Activated CD8-positive, alpha-beta T cell treated with anti-CD3 and anti-CD28 coated beads for 36 hours (primary cell): ENCODE data around the gene RXRA. TPM values are rescaled to one million over a fixed set of nuclear protein-coding genes. Genes with fewer than 3 reads are reported as not detected.

Source experiments
- ATAC-seq: fragments of 200-7000 bp; cut with Tn5 transposase; one replicate; pipeline ENCODE4 v1.10.0; 2021; ENCODE audit warnings: mild to moderate bottlenecking, moderate library complexity
- CTCF ChIA-PET: fragments of 350-600 bp; sonication (Branson Sonifier 250); formaldehyde crosslinking; loops from one replicate; lab custom pipeline; 2021; ENCODE audit warnings: antibody characterized with exemption; lab: Charles Lee
- POLR2A ChIA-PET: fragments of 350-600 bp; sonication (Branson Sonifier 250); formaldehyde crosslinking; loops from one replicate; lab custom pipeline; 2021; ENCODE audit warnings: antibody characterized with exemption; lab: Charles Lee
- DNase-seq: peaks from one replicate; pipeline ENCODE4 v3.0.0-alpha.2; 2020
- H3K27ac Mint-ChIP-seq: one replicate; pipeline ENCODE4 v1.8.0; 2021; ENCODE audit warnings: mild to moderate bottlenecking, mixed read lengths
- H3K27me3 Mint-ChIP-seq: one replicate; pipeline ENCODE4 v1.8.0; 2021; ENCODE audit warnings: mixed read lengths
- H3K36me3 Mint-ChIP-seq: one replicate; pipeline ENCODE4 v1.8.0; 2021; ENCODE audit warnings: low read depth, mixed read lengths
- H3K4me1 Mint-ChIP-seq: one replicate; pipeline ENCODE4 v1.8.0; 2021; ENCODE audit warnings: low read depth, mixed read lengths
- H3K4me3 Mint-ChIP-seq: one replicate; pipeline ENCODE4 v1.8.0; 2021; ENCODE audit warnings: mild to moderate bottlenecking, moderate library complexity, mixed read lengths
- H3K9me3 Mint-ChIP-seq: one replicate; pipeline ENCODE4 v1.8.0; 2021; ENCODE audit warnings: mixed read lengths
- intact Hi-C: fragments of 100-400 bp; cut with micrococcal nuclease; formaldehyde crosslinking; loops from one replicate; pipeline ENCODE4 v1.10.0; 2022
- total RNA-seq, 2 experiments: library from RNA; stranded (reverse); gene quantifications; one replicate each; pipeline ENCODE4 v1.2.3, GENCODE V29; 2021
- TF ChIP-seq, protein P1 (sequence below): fragments of 200-600 bp; IDR thresholded peaks from one replicate; pipeline ENCODE4 v1.8.0; 2022; ENCODE audit warnings: antibody characterized with exemption, mild to moderate bottlenecking

The RXRA gene
- total RNA-seq, 2 experiments from 2014 or later: 23.2 to 23.8 TPM

DNA sequence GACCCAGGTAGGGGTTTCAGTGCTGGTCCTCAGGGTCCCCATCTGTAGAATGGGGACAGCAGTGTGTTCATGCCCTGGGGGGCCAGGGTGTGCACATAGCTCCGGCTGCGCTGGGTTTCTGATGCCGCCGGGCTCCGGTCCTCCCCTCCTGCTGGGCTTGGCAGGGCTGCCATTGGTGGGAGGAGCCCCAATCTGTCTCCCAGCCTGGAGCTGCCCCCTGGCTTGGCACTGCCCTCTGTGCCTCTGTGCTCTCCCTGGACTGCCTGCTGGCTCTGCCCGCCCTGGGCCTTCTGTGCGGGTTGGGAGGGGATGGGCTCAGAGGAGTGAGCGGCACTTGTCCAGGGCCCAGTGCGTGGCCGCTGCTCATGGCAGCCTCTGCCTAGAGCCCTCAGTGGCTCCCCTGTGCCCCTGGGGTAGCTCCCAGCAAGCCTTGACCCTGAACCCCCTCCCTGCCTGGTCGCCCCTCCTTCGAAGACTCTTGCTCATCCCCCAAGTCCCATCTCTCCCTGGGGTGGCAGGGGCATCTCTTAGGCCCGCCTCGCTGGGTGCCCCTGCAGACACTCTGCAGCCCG lies 35.7 kb downstream of the RXRA start:
- H3K27ac Mint-ChIP-seq: no peak overlapping the region
- H3K9me3 Mint-ChIP-seq: no peaks in the 10 kb centered on the region
- intact Hi-C loops: no loop called here
- ATAC-seq (no peak), DNase-seq (no peak)
- ChIA-PET POLR2A (no interaction called here), CTCF (interaction anchor here (1.3 to 3.8 kb wide), 2 partner anchors 18 to 81 kb away, joined by 3 to 36 read pairs; no protein-coding TSS in a partner anchor)
- no peaks in the 10 kb centered on the region for H3K36me3 Mint-ChIP-seq
- no peak overlapping the region for H3K4me3 Mint-ChIP-seq
- H3K27me3 Mint-ChIP-seq: no peaks in the 10 kb centered on the region
- H3K4me1 Mint-ChIP-seq: no peaks in the 10 kb centered on the region
- TF ChIP-seq, protein P1, sequence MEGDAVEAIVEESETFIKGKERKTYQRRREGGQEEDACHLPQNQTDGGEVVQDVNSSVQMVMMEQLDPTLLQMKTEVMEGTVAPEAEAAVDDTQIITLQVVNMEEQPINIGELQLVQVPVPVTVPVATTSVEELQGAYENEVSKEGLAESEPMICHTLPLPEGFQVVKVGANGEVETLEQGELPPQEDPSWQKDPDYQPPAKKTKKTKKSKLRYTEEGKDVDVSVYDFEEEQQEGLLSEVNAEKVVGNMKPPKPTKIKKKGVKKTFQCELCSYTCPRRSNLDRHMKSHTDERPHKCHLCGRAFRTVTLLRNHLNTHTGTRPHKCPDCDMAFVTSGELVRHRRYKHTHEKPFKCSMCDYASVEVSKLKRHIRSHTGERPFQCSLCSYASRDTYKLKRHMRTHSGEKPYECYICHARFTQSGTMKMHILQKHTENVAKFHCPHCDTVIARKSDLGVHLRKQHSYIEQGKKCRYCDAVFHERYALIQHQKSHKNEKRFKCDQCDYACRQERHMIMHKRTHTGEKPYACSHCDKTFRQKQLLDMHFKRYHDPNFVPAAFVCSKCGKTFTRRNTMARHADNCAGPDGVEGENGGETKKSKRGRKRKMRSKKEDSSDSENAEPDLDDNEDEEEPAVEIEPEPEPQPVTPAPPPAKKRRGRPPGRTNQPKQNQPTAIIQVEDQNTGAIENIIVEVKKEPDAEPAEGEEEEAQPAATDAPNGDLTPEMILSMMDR: no peak

DNA sequence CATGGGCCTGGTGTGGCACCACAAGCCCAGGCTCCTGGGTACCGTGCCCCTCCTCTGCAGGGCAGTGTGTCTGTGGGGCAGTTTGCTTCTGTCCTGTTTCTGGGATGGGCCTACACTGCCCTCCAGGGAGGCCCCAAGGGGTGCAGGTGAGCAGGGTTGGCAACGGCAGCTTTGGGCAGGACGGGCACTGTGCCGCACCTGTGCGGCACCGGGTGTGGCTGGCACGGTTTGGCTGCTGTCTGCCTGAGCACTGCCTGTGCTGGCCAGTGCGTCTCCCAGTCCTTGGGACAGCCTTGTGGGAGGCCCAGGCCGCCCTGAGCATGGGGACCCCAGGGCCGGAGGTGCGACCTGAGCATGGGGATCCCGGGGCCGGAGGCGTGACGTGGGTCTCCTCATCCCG lies 37.2 kb downstream of the RXRA start:
- no peak for DNase-seq
- no peak overlapping the region for H3K27ac Mint-ChIP-seq
- no peaks in the 10 kb centered on the region for H3K36me3 Mint-ChIP-seq
- no peaks in the 10 kb centered on the region for H3K27me3 Mint-ChIP-seq
- no peak overlapping the region for H3K4me3 Mint-ChIP-seq
- H3K9me3 Mint-ChIP-seq: no peaks in the 10 kb centered on the region
- H3K4me1 Mint-ChIP-seq: no peaks in the 10 kb centered on the region
- ATAC-seq: no peak
- TF ChIP-seq, protein P1: no peak
- CTCF ChIA-PET: interaction anchor here (1.9 to 3.8 kb wide), 2 partner anchors 79 to 85 kb away, joined by 12 to 36 read pairs; no protein-coding TSS in a partner anchor
- intact Hi-C loops: no loop called here
- POLR2A ChIA-PET: interaction anchor here (1.6 kb wide), 1 partner anchor 79 kb away, joined by 4 read pairs; no protein-coding TSS in a partner anchor

DNA sequence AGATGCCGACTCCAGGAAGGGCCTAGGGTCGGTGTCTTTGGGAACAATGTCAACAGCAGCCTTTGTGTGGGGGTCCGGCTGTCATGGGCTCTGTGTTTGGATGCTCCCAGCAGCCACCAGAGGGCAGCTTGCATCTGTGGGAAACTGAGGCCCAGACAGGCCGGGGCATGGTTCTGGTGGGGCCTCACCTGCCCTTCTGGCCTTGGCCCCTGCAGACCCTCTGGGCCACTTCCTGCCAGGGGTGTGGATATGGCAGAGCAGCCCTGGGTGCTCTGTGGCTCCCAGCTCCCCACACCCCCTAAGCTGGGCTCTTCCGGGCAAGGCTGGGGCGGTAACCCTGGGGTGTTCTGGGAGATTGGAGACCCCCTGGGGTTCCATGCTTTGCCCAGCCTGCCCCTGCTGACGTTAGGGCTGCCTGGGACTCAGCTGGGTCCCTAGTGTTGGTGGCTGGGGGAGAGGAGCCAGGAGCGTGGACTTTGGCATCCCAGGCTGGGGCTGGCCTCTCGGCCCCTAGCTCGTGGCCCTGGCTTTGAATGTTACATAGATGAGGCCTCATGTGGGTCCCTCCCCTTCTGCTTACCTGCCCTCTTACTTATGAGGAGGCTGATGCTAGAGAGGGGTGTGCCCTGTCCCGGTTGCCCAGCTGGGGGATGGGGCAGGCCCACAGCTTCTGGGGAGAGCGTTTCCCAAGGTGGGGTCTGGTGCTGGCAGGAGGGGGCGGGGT lies 38.3 kb downstream of the RXRA start:
- POLR2A ChIA-PET: interaction anchor here (1.6 kb wide), 1 partner anchor 78 kb away, joined by 4 read pairs; no protein-coding TSS in a partner anchor
- CTCF ChIA-PET: interaction anchor here (0.8 to 3.8 kb wide), 9 partner anchors 10 to 194 kb away, joined by 3 to 36 read pairs (median 3); no protein-coding TSS in a partner anchor
- Mint-ChIP-seq H3K27ac (no peak overlapping the region), H3K27me3 (no peaks in the 10 kb centered on the region), H3K4me3 (no peak overlapping the region), H3K4me1 (no peaks in the 10 kb centered on the region), H3K36me3 (no peaks in the 10 kb centered on the region), H3K9me3 (no peaks in the 10 kb centered on the region)
- intact Hi-C loops: no loop called here
- ATAC-seq (peak; percentile 65), DNase-seq (peak; percentile 57)
- TF ChIP-seq, protein P1: peak; percentile 61

DNA sequence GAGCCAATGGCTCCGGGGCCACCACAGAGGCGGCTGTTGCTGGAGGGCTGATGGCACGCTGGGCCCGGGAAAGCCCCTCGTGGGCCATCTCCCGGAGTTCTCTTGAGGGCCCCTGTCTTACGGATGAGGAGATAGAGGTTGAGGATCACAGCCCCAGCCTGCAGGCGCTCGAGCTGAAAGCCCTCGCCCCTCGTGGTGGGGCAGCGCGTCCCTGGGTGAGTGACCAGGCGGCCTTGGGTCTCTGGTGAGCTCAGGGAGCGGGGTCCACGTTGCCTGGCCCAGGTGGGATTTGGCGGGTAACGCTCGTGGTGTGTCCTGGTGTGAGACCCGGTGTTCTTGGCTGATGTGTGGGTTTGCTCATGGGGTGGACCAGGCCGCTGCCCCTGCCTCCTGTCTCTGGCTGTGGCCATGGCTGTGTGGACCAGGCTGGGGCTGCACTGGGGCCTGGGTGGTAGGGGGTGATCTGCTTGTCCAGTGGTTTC lies 38.9 kb downstream of the RXRA start:
- DNase-seq: no peak
- no peaks in the 10 kb centered on the region for H3K27me3 Mint-ChIP-seq
- CTCF ChIA-PET: interaction anchor here (0.8 to 3.8 kb wide), 9 partner anchors 9 to 194 kb away, joined by 3 to 36 read pairs (median 3); no protein-coding TSS in a partner anchor
- no peak overlapping the region for H3K27ac Mint-ChIP-seq
- H3K4me1 Mint-ChIP-seq: no peaks in the 10 kb centered on the region
- no peak overlapping the region for H3K4me3 Mint-ChIP-seq
- TF ChIP-seq, protein P1: no peak
- intact Hi-C loops: no loop called here
- H3K9me3 Mint-ChIP-seq: no peaks in the 10 kb centered on the region
- POLR2A ChIA-PET: interaction anchor here (1.6 kb wide), 1 partner anchor 78 kb away, joined by 4 read pairs; no protein-coding TSS in a partner anchor
- H3K36me3 Mint-ChIP-seq: no peaks in the 10 kb centered on the region
- ATAC-seq: no peak
